Panc1 (cell line): ENCODE results near the gene TMEM97.

Experiments used
- POLR2AphosphoS5 ChIP-seq: IDR thresholded peaks from 2 replicates; pipeline ENCODE4 v1.6.1; 2012; ENCODE audit warnings: mild to moderate bottlenecking, low read depth, low read length, moderate library complexity
- TCF7L2 ChIP-seq: IDR thresholded peaks from 2 replicates; pipeline ENCODE4 v1.6.1; 2011; ENCODE audit warnings: mild to moderate bottlenecking, low read depth, low read length, inconsistent platforms
- TF ChIP-seq, protein P1 (sequence below): fragments of 450-650 bp; IDR thresholded peaks from 2 replicates; pipeline ENCODE4 v1.5.1; 2017; ENCODE audit warnings: mild to moderate bottlenecking
- TF ChIP-seq, protein P2 (sequence below), 2 experiments: IDR thresholded peaks; 2 replicates each; pipeline ENCODE4 v1.6.1; 2011 to 2012; ENCODE audit warnings: low read depth in 2 of 2, control low read depth in 1 of 2, low read length in 1 of 2, mild to moderate bottlenecking in 1 of 2, moderate library complexity in 1 of 2; ENCODE audit not compliant: insufficient read depth in 1 of 2

DNA sequence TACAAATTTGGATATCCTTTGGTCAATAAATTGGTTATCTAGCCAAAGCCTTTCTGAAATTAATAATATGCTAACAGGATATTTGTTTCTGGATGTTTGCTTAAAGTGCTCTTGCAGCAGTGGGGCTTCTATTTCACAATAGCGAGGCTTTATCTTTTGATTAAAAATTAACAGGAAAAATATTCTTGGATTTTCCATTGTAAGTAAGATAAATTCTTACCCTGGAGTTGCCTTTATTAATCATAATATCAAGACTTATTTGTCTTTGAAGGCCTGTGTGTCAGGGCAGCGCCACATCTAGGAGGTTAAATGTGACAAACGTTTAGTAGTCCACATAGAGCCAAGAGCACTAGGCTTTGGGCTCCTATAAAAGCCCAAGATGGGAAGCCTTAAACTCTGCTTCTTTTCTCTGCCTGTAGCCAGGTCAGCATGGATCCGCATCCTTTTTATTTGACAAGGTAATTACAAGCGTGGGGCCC, 5.3 kb downstream of the TMEM97 start:
- TF ChIP-seq, protein P1, sequence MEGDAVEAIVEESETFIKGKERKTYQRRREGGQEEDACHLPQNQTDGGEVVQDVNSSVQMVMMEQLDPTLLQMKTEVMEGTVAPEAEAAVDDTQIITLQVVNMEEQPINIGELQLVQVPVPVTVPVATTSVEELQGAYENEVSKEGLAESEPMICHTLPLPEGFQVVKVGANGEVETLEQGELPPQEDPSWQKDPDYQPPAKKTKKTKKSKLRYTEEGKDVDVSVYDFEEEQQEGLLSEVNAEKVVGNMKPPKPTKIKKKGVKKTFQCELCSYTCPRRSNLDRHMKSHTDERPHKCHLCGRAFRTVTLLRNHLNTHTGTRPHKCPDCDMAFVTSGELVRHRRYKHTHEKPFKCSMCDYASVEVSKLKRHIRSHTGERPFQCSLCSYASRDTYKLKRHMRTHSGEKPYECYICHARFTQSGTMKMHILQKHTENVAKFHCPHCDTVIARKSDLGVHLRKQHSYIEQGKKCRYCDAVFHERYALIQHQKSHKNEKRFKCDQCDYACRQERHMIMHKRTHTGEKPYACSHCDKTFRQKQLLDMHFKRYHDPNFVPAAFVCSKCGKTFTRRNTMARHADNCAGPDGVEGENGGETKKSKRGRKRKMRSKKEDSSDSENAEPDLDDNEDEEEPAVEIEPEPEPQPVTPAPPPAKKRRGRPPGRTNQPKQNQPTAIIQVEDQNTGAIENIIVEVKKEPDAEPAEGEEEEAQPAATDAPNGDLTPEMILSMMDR: no peak
- TF ChIP-seq POLR2AphosphoS5 (no peak), TCF7L2 (no peak)
- TF ChIP-seq, protein P2, sequence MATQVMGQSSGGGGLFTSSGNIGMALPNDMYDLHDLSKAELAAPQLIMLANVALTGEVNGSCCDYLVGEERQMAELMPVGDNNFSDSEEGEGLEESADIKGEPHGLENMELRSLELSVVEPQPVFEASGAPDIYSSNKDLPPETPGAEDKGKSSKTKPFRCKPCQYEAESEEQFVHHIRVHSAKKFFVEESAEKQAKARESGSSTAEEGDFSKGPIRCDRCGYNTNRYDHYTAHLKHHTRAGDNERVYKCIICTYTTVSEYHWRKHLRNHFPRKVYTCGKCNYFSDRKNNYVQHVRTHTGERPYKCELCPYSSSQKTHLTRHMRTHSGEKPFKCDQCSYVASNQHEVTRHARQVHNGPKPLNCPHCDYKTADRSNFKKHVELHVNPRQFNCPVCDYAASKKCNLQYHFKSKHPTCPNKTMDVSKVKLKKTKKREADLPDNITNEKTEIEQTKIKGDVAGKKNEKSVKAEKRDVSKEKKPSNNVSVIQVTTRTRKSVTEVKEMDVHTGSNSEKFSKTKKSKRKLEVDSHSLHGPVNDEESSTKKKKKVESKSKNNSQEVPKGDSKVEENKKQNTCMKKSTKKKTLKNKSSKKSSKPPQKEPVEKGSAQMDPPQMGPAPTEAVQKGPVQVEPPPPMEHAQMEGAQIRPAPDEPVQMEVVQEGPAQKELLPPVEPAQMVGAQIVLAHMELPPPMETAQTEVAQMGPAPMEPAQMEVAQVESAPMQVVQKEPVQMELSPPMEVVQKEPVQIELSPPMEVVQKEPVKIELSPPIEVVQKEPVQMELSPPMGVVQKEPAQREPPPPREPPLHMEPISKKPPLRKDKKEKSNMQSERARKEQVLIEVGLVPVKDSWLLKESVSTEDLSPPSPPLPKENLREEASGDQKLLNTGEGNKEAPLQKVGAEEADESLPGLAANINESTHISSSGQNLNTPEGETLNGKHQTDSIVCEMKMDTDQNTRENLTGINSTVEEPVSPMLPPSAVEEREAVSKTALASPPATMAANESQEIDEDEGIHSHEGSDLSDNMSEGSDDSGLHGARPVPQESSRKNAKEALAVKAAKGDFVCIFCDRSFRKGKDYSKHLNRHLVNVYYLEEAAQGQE (IDR thresholded peaks at IDR 0.05; ENCODE audit: insufficient read depth in 1 of 2, low read depth in 2 of 2, low read length in 1 of 2): no peak
